Measurements from ENCODE around the gene GSAP.

GRCh38 chr7:77351539-77352004 is 64.6 kb downstream of the GSAP start:
- TF ChIP-seq POLR2AphosphoS5 (IDR thresholded peaks at IDR 0.05; ENCODE audit: insufficient read depth, low read depth, low read length) (no peak), CTCF (IDR thresholded peaks at IDR 0.05; ENCODE audit: extremely low read depth in 1 of 2, insufficient read depth in 1 of 2, low read depth in 1 of 2, low read length in 2 of 2) (no peak), JUN (IDR thresholded peaks at IDR 0.05; ENCODE audit: borderline replicate concordance, insufficient read depth, insufficient read length, low read depth) (no peak), EZH2 (IDR thresholded peaks at IDR 0.05; ENCODE audit: borderline replicate concordance, low read depth, low read length, severe bottlenecking) (no peak)

All from endothelial cell of umbilical vein (primary cell).